ENCODE measurements around the gene FKBP14. TPM values are rescaled to one million over a fixed set of nuclear protein-coding genes. Genes with fewer than 3 reads are reported as not detected.

Gene FKBP14
- total RNA-seq, 1 donor from 2014 or later, result 20.0 TPM

GRCh38 chr7:30027065-30027456 is 559 bp upstream of the FKBP14 start:
- no peaks in the 10 kb centered on the region for H3K36me3 ChIP-seq (ENCODE audit: control insufficient read depth, insufficient read depth, low read length)
- peak; percentile 95 for DNase-seq (ENCODE audit: low read depth)
- peak overlapping the region; percentile 76 for H3K4me3 ChIP-seq (ENCODE audit: low read depth, low read length)
- FAIRE-seq, result no peak
- no peak for TF ChIP-seq CTCF (IDR thresholded peaks at IDR 0.05; ENCODE audit: insufficient read depth, low read length, severe bottlenecking)
- H3K27me3 ChIP-seq (ENCODE audit: control insufficient read depth, insufficient read depth, low read length), result no peaks in the 10 kb centered on the region

GRCh38 chr7:30023524-30023923 is 3.0 kb downstream of the FKBP14 start:
- no peak for TF ChIP-seq CTCF (IDR thresholded peaks at IDR 0.05; ENCODE audit: insufficient read depth, low read length, severe bottlenecking)
- H3K4me3 ChIP-seq (ENCODE audit: low read depth, low read length), result no peak overlapping the region
- H3K36me3 ChIP-seq (ENCODE audit: control insufficient read depth, insufficient read depth, low read length), result peaks cover 2% of the 10 kb centered on the region
- FAIRE-seq (no peak), DNase-seq (ENCODE audit: low read depth) (no peak)
- H3K27me3 ChIP-seq (ENCODE audit: control insufficient read depth, insufficient read depth, low read length), result no peaks in the 10 kb centered on the region

- no peak overlapping the region for H3K4me3 ChIP-seq (ENCODE audit: low read depth, low read length)
- DNase-seq (ENCODE audit: low read depth), result no peak
- no peaks in the 10 kb centered on the region for H3K27me3 ChIP-seq (ENCODE audit: control insufficient read depth, insufficient read depth, low read length)
- peaks cover 4% of the 10 kb centered on the region for H3K36me3 ChIP-seq (ENCODE audit: control insufficient read depth, insufficient read depth, low read length)
- no peak for TF ChIP-seq CTCF (IDR thresholded peaks at IDR 0.05; ENCODE audit: insufficient read depth, low read length, severe bottlenecking)
- FAIRE-seq, result no peak
Measured at GRCh38 chr7:30022991-30023390, 3.5 kb downstream of the FKBP14 start.

GRCh38 chr7:30020535-30020934 is 6.0 kb downstream of the FKBP14 start:
- Histone ChIP-seq H3K4me3 (ENCODE audit: low read depth, low read length) (no peak overlapping the region), H3K27me3 (ENCODE audit: control insufficient read depth, insufficient read depth, low read length) (no peaks in the 10 kb centered on the region), H3K36me3 (ENCODE audit: control insufficient read depth, insufficient read depth, low read length) (peaks cover 4% of the 10 kb centered on the region)
- no peak for TF ChIP-seq CTCF (IDR thresholded peaks at IDR 0.05; ENCODE audit: insufficient read depth, low read length, severe bottlenecking)
- FAIRE-seq (no peak), DNase-seq (ENCODE audit: low read depth) (no peak)

- peak; percentile 52 for DNase-seq (ENCODE audit: low read depth)
- TF ChIP-seq CTCF (IDR thresholded peaks at IDR 0.05; ENCODE audit: insufficient read depth, low read length, severe bottlenecking), result no peak
- FAIRE-seq, result no peak
- peaks cover 4% of the 10 kb centered on the region for H3K36me3 ChIP-seq (ENCODE audit: control insufficient read depth, insufficient read depth, low read length)
- no peak overlapping the region for H3K4me3 ChIP-seq (ENCODE audit: low read depth, low read length)
- no peaks in the 10 kb centered on the region for H3K27me3 ChIP-seq (ENCODE audit: control insufficient read depth, insufficient read depth, low read length)
Measured at GRCh38 chr7:30019960-30020359, 6.5 kb downstream of the FKBP14 start.

GRCh38 chr7:30019387-30019786 is 7.1 kb downstream of the FKBP14 start:
- H3K4me3 ChIP-seq (ENCODE audit: low read depth, low read length), result no peak overlapping the region
- no peak for TF ChIP-seq CTCF (IDR thresholded peaks at IDR 0.05; ENCODE audit: insufficient read depth, low read length, severe bottlenecking)
- no peaks in the 10 kb centered on the region for H3K27me3 ChIP-seq (ENCODE audit: control insufficient read depth, insufficient read depth, low read length)
- DNase-seq (ENCODE audit: low read depth) (no peak), FAIRE-seq (no peak)
- H3K36me3 ChIP-seq (ENCODE audit: control insufficient read depth, insufficient read depth, low read length), result peaks cover 4% of the 10 kb centered on the region

Measured in bronchial epithelial cell (primary cell).